Left colon (tissue), 2 donors: ENCODE measurements around the gene SLC38A3. TPM values are rescaled to one million over a fixed set of nuclear protein-coding genes. Genes with fewer than 3 reads are reported as not detected.

Experiments
- ATAC-seq: fragments of 200-7000 bp; cut with Tn5 transposase; one replicate; pipeline ENCODE4 v1.9.1; 2020; ENCODE audit warnings: mild to moderate bottlenecking, moderate library complexity
- DNase-seq, 2 donors: peaks; one replicate each; pipeline ENCODE4 v3.0.0-alpha.2; 2020
- intact Hi-C, 2 donors: fragments of 100-400 bp; cut with DNase I in 1 of 2; cut with micrococcal nuclease in 1 of 2; formaldehyde crosslinking; loops; one replicate each; pipeline versions ENCODE4 v1.11.2 to v1.14.0; 2022; cut with DNase I, micrococcal nuclease
- microRNA-seq, 2 donors: library from miRNA; unstranded; fragments of <30 nt; microRNA quantifications; one replicate each; pipeline versions ENCODE4 v1.1.0 to v1.2.0, GENCODE V29; 2020
- total RNA-seq, 2 donors: library from RNA; stranded (reverse); fragmentation: NEBNext Ultra II Directional; extraction: Animal tissue kit (Norgen Biotek cat#: 25700); gene quantifications; one replicate each; pipeline ENCODE4 v1.2.1, GENCODE V29; 2021
- donor health status: DM: no; HTN: no; CAD: no.
- donor health status: DM: yes; HTN: yes; CAD: no.

The SLC38A3 gene
- total RNA-seq, 2 donors from 2014 or later = not detected

- intact Hi-C loops = no loop called here
- no peak for ATAC-seq
Measured at GRCh38 chr3:50269460-50269859, 64.4 kb downstream of the SLC38A3 start.

DNA sequence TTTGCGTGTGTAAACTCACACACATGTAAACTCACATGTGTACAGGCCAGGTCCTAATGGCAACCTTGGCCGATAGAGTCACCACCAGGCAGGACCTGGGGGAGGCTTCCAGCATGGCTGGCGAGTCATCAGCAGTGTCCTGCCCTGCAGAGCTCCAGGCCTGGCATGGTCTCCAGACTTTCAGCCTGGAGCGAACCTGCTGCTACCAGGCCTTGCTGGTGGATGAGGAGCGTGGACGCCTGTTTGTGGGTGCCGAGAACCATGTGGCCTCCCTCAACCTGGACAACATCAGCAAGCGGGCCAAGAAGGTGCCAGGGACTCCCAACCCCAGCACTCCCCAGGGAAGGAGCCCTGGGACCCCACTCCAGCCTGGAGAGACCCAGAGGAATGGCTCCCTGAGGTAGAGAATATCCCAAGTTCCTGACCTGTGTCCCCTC is 64.9 kb downstream of the SLC38A3 start:
- DNase-seq (no peak), ATAC-seq (no peak)
- intact Hi-C loops = loop anchor here (5.0 to 10.0 kb wide), 2 partner anchors 75 to 78 kb away; partner anchors contain the start of gene GNAT1 (in 2 of the 2)

More at GRCh38 chr3:50269460-50269859, 64.4 kb downstream of the SLC38A3 start:
- no peak for DNase-seq

- intact Hi-C loops = loop anchor here (5.0 to 10.0 kb wide), 2 partner anchors 76 to 78 kb away; partner anchors contain the start of gene GNAT1 (in 2 of the 2)
- no peak for DNase-seq
- no peak for ATAC-seq
Measured at GRCh38 chr3:50270422-50271224, 65.6 kb downstream of the SLC38A3 start.

Small RNAs within 50 kb of the gene (microRNA-seq; reads per million reads assigned to microRNA genes)
- gene MIR566 (0 reads per million in 2 donors), gene MIR5787 (0 reads per million in 2 donors)

Other genes starting within 250 kb of the SLC38A3 start
- gene RBM5, start 116.4 kb upstream of the SLC38A3 start, total RNA-seq = 100 to 1,000 TPM; 124 to 135 TPM
- 10 to 100 TPM; 11.5 to 12.1 TPM for gene SEMA3F, start 49.9 kb upstream of the SLC38A3 start, total RNA-seq
- gene GNAT1, start 13.7 kb upstream of the SLC38A3 start, total RNA-seq = not detected
- gene GNAI2, start 30.9 kb downstream of the SLC38A3 start, total RNA-seq = 10 to 100 TPM; 46.1 to 81.3 TPM
- 100 to 1,000 TPM in 1 of 2 donors, 10 to 100 TPM in 1; 56.8 to 116 TPM for gene SEMA3B, start 63.9 kb downstream of the SLC38A3 start, total RNA-seq
- gene LSMEM2, start 73.8 kb downstream of the SLC38A3 start, total RNA-seq = not detected
- gene IFRD2, start 87.2 kb downstream of the SLC38A3 start, total RNA-seq = 10 to 100 TPM; 48.8 to 68.6 TPM
- 1 to 10 TPM; 2.2 to 2.8 TPM for gene HYAL3, start 94.1 kb downstream of the SLC38A3 start, total RNA-seq
- 10 to 100 TPM in 1 of 2 donors, 1 to 10 TPM in 1; 9.8 to 11.2 TPM for gene NAA80, start 94.1 kb downstream of the SLC38A3 start, total RNA-seq
- 10 to 100 TPM in 1 of 2 donors, 1 to 10 TPM in 1; 6.9 to 16.4 TPM for gene HYAL1, start 98.3 kb downstream of the SLC38A3 start, total RNA-seq
- 10 to 100 TPM; 27.9 to 34.7 TPM for gene HYAL2, start 117.5 kb downstream of the SLC38A3 start, total RNA-seq
- gene TUSC2, start 123.0 kb downstream of the SLC38A3 start, total RNA-seq = 10 to 100 TPM; 26.7 to 29.1 TPM
- gene RASSF1, start 135.6 kb downstream of the SLC38A3 start, total RNA-seq = 10 to 100 TPM; 14.5 to 15.0 TPM
- gene ZMYND10, start 140.5 kb downstream of the SLC38A3 start, total RNA-seq = under 1 TPM; 0.47 to 0.49 TPM
- 10 to 100 TPM; 18.1 to 23.5 TPM for gene NPRL2, start 145.5 kb downstream of the SLC38A3 start, total RNA-seq
- gene CYB561D2, start 145.6 kb downstream of the SLC38A3 start, total RNA-seq = 10 to 100 TPM; 35.8 to 36.9 TPM
- gene TMEM115, start 154.2 kb downstream of the SLC38A3 start, total RNA-seq = 10 to 100 TPM; 44.6 to 48.3 TPM